Vagina (tissue), 2 donors: ENCODE results near the gene GNAQ.

Experiments used
- CTCF ChIP-seq, 3 experiments: fragments of 450-650 bp in 2 of 3; fragments of 200-600 bp in 1 of 3; sonication (generic) in 1 of 3; IDR thresholded peaks; one replicate each; pipeline ENCODE4 v1.5.1; 2017 to 2019; ENCODE audit warnings: antibody characterized with exemption in 3 of 3, mild to moderate bottlenecking in 2 of 3, moderate library complexity in 2 of 3
- POLR2AphosphoS5 ChIP-seq, 2 donors: sonication (generic); formaldehyde crosslinking; IDR thresholded peaks; one replicate each; pipeline ENCODE4 v1.9.0; 2017; ENCODE audit warnings: antibody characterized with exemption in 2 of 2, mild to moderate bottlenecking in 2 of 2, low read depth in 1 of 2; ENCODE audit not compliant: insufficient read depth in 1 of 2

GRCh38 chr9:77834898-77835488 lies 196.6 kb downstream of the GNAQ start:
- TF ChIP-seq CTCF (IDR thresholded peaks at IDR 0.05) (no peak), POLR2AphosphoS5 (IDR thresholded peaks at IDR 0.05; ENCODE audit: insufficient read depth in 1 of 2, low read depth in 1 of 2) (no peak)
